GM12891 (cell line): Measurements from ENCODE around the gene PACRGL.

ENCODE experiments used
- POLR2A ChIP-seq: IDR thresholded peaks from 2 replicates; pipeline ENCODE4 v1.6.1; 2011; ENCODE audit warnings: low read depth, low read length, control low read depth
- POLR2AphosphoS5 ChIP-seq: IDR thresholded peaks from 2 replicates; pipeline ENCODE4 v1.6.1; 2011; ENCODE audit warnings: low read depth, low read length, control low read depth
- POU2F2 ChIP-seq: IDR thresholded peaks from 2 replicates; pipeline ENCODE4 v1.6.1; 2011; ENCODE audit warnings: low read depth, mild to moderate bottlenecking, control low read depth, low read length, moderate library complexity
- SPI1 ChIP-seq: IDR thresholded peaks from 2 replicates; pipeline ENCODE4 v1.6.1; 2011; ENCODE audit warnings: low read depth, low read length, control low read depth

GRCh38 chr4:20676501-20677197, 23.6 kb upstream of the PACRGL start:
- no peak for TF ChIP-seq POLR2A
- TF ChIP-seq POLR2AphosphoS5, result no peak
- TF ChIP-seq SPI1, result no peak
- TF ChIP-seq POU2F2, result no peak
